Dendritic cell treated with granulocyte-macrophage colony-stimulating factor and Interleukin-4, amounts not matched to agents 40 ng/mL and 50 ng/mL, for 4 days (primary cell): ENCODE results near the gene C14orf132.

Source experiments
- H3K27ac Mint-ChIP-seq: one replicate; pipeline ENCODE4 v1.8.0; 2022; ENCODE audit warnings: mild to moderate bottlenecking, mixed read lengths
- H3K27me3 Mint-ChIP-seq: one replicate; pipeline ENCODE4 v1.8.0; 2022; ENCODE audit warnings: mild to moderate bottlenecking, mixed read lengths
- H3K36me3 Mint-ChIP-seq: one replicate; pipeline ENCODE4 v1.8.0; 2022; ENCODE audit warnings: low read depth, mixed read lengths
- H3K4me1 Mint-ChIP-seq: one replicate; pipeline ENCODE4 v1.8.0; 2022; ENCODE audit warnings: low read depth, mixed read lengths
- H3K4me3 Mint-ChIP-seq: one replicate; pipeline ENCODE4 v1.8.0; 2022; ENCODE audit warnings: mild to moderate bottlenecking, moderate library complexity, mixed read lengths
- H3K9me3 Mint-ChIP-seq: one replicate; pipeline ENCODE4 v1.8.0; 2022; ENCODE audit warnings: mixed read lengths
- intact Hi-C: fragments of 100-400 bp; cut with micrococcal nuclease; formaldehyde crosslinking; loops from one replicate; pipeline ENCODE4 v1.15.0; 2022

The C14orf132 gene

DNA sequence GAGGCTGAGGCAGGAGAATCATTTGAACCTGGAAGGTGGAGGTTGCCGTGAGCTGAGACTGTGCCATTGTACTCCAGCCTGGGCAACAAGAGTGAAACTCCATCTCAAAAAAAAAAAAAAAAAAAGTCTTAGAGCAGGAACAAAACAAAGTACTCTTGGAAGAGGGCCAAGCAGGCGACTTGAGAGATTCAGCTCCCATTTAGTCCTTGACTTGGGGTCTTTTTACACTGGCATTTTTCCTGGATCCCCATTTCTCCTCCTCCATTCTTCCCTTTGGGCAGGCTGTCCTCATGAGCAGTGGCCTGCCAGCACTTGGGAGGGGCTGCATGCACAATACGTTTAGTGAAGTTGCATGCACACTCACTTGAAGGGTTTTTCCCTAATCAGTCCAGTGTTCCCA is 72.9 kb downstream of the C14orf132 start:
- no peaks in the 10 kb centered on the region for H3K36me3 Mint-ChIP-seq
- H3K27ac Mint-ChIP-seq = no peak overlapping the region
- intact Hi-C loops = no loop called here
- no peaks in the 10 kb centered on the region for H3K4me1 Mint-ChIP-seq
- peaks cover 1% of the 10 kb centered on the region for H3K27me3 Mint-ChIP-seq
- peaks cover 9% of the 10 kb centered on the region for H3K9me3 Mint-ChIP-seq
- no peak overlapping the region for H3K4me3 Mint-ChIP-seq

GRCh38 chr14:96114002-96114401 is 74.8 kb downstream of the C14orf132 start:
- no peaks in the 10 kb centered on the region for H3K4me1 Mint-ChIP-seq
- H3K27me3 Mint-ChIP-seq = peaks cover 1% of the 10 kb centered on the region
- H3K27ac Mint-ChIP-seq = no peak overlapping the region
- H3K9me3 Mint-ChIP-seq = peaks cover 9% of the 10 kb centered on the region
- no peak overlapping the region for H3K4me3 Mint-ChIP-seq
- H3K36me3 Mint-ChIP-seq = no peaks in the 10 kb centered on the region
- intact Hi-C loops = no loop called here

- intact Hi-C loops = no loop called here
- Mint-ChIP-seq H3K9me3 (peaks cover 9% of the 10 kb centered on the region), H3K27ac (no peak overlapping the region), H3K4me1 (no peaks in the 10 kb centered on the region), H3K36me3 (no peaks in the 10 kb centered on the region), H3K27me3 (peaks cover 1% of the 10 kb centered on the region), H3K4me3 (no peak overlapping the region)
Observed at GRCh38 chr14:96117101-96117897, 78.1 kb downstream of the C14orf132 start.

DNA sequence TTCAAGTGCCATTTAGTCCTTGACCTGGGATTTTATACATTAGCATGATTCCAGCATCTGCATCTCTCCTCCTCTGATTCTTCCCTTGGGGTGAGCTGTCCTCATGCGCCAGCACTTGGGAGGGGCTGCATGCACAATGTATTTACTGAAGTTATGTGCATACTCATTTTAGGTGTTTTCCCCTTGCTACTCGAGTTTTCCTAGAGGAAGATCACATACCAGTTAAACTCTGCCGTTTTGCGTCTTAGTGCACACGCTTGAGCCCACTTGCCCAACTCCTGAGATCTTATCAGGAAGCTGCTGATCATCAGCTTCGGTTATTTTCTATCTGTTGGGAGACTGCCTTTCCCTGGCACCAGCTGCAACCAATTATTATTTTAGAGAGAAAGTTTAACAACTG is 78.8 kb downstream of the C14orf132 start:
- Mint-ChIP-seq H3K9me3 (peaks cover 9% of the 10 kb centered on the region), H3K4me1 (no peaks in the 10 kb centered on the region), H3K36me3 (no peaks in the 10 kb centered on the region), H3K27me3 (peaks cover 1% of the 10 kb centered on the region), H3K4me3 (no peak overlapping the region), H3K27ac (no peak overlapping the region)
- intact Hi-C loops = no loop called here

- no peak overlapping the region for H3K27ac Mint-ChIP-seq
- H3K36me3 Mint-ChIP-seq = no peaks in the 10 kb centered on the region
- intact Hi-C loops = no loop called here
- H3K27me3 Mint-ChIP-seq = peaks cover 1% of the 10 kb centered on the region
- no peaks in the 10 kb centered on the region for H3K4me1 Mint-ChIP-seq
- peaks cover 9% of the 10 kb centered on the region for H3K9me3 Mint-ChIP-seq
- no peak overlapping the region for H3K4me3 Mint-ChIP-seq
Observed at GRCh38 chr14:96118391-96118790, 79.2 kb downstream of the C14orf132 start.

DNA sequence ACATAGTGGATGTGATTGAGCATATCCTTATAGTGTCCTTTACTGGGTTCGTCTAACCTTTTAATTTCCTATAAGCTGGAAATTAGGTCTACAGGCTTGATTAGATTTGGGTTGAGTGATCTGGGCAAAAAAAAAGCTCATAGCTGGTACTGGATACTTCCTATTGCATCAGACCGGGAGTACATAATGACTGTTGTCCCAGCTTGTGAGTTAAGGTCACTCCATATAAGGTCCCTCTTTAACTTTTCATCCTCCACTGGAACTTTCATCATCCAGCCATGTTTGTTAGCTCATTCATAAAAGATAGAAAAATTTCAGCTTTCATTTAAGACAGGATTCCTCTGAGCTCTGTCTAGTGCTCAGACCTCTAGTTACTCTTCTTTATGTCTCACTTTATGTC is 80.8 kb downstream of the C14orf132 start:
- Mint-ChIP-seq H3K4me3 (no peak overlapping the region), H3K27me3 (no peaks in the 10 kb centered on the region), H3K36me3 (no peaks in the 10 kb centered on the region), H3K9me3 (no peaks in the 10 kb centered on the region), H3K27ac (no peak overlapping the region), H3K4me1 (no peaks in the 10 kb centered on the region)
- intact Hi-C loops = no loop called here

GRCh38 chr14:96120392-96120791 is 81.2 kb downstream of the C14orf132 start:
- Mint-ChIP-seq H3K27ac (no peak overlapping the region), H3K27me3 (no peaks in the 10 kb centered on the region), H3K4me3 (no peak overlapping the region), H3K36me3 (no peaks in the 10 kb centered on the region), H3K4me1 (no peaks in the 10 kb centered on the region), H3K9me3 (no peaks in the 10 kb centered on the region)
- intact Hi-C loops = no loop called here

- no peaks in the 10 kb centered on the region for H3K4me1 Mint-ChIP-seq
- H3K27me3 Mint-ChIP-seq = no peaks in the 10 kb centered on the region
- no peaks in the 10 kb centered on the region for H3K36me3 Mint-ChIP-seq
- intact Hi-C loops = no loop called here
- H3K27ac Mint-ChIP-seq = no peak overlapping the region
- no peak overlapping the region for H3K4me3 Mint-ChIP-seq
- no peaks in the 10 kb centered on the region for H3K9me3 Mint-ChIP-seq
Observed at GRCh38 chr14:96120941-96121340, 81.8 kb downstream of the C14orf132 start.

- Mint-ChIP-seq H3K9me3 (no peaks in the 10 kb centered on the region), H3K4me3 (no peak overlapping the region), H3K36me3 (no peaks in the 10 kb centered on the region), H3K27ac (no peak overlapping the region), H3K27me3 (no peaks in the 10 kb centered on the region), H3K4me1 (no peaks in the 10 kb centered on the region)
- intact Hi-C loops = no loop called here
Observed at GRCh38 chr14:96121660-96122395, 82.7 kb downstream of the C14orf132 start.

- H3K9me3 Mint-ChIP-seq = no peaks in the 10 kb centered on the region
- no peaks in the 10 kb centered on the region for H3K36me3 Mint-ChIP-seq
- H3K27ac Mint-ChIP-seq = no peak overlapping the region
- H3K27me3 Mint-ChIP-seq = no peaks in the 10 kb centered on the region
- intact Hi-C loops = no loop called here
- H3K4me3 Mint-ChIP-seq = no peak overlapping the region
- H3K4me1 Mint-ChIP-seq = no peaks in the 10 kb centered on the region
Observed at GRCh38 chr14:96122496-96122895, 83.3 kb downstream of the C14orf132 start.

DNA sequence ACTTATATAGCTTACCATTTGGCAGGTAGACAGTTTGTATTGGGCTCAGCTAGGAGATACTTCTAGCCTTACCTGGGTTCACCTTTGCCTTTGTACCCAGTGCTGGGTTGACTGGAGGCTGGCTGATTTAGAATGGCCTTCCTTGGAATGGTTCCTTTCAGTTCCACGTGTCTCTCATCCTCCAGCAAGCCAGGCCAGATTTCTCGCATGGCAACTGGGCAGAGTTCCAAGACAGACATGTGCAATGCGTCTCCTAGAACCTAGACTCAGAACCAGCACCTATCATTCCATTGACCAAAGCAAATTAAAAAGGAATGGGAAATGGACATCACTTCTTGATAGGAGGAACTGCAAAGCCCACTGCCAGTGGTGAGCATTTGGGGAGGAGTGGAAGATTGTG is 86.4 kb downstream of the C14orf132 start:
- H3K36me3 Mint-ChIP-seq = no peaks in the 10 kb centered on the region
- H3K27me3 Mint-ChIP-seq = no peaks in the 10 kb centered on the region
- no peaks in the 10 kb centered on the region for H3K9me3 Mint-ChIP-seq
- intact Hi-C loops = no loop called here
- no peak overlapping the region for H3K4me3 Mint-ChIP-seq
- H3K4me1 Mint-ChIP-seq = no peaks in the 10 kb centered on the region
- H3K27ac Mint-ChIP-seq = no peak overlapping the region

GRCh38 chr14:96126339-96126782 is 87.2 kb downstream of the C14orf132 start:
- H3K9me3 Mint-ChIP-seq = no peaks in the 10 kb centered on the region
- H3K27ac Mint-ChIP-seq = no peak overlapping the region
- no peaks in the 10 kb centered on the region for H3K27me3 Mint-ChIP-seq
- H3K4me3 Mint-ChIP-seq = no peak overlapping the region
- intact Hi-C loops = no loop called here
- H3K36me3 Mint-ChIP-seq = no peaks in the 10 kb centered on the region
- no peaks in the 10 kb centered on the region for H3K4me1 Mint-ChIP-seq

- Mint-ChIP-seq H3K4me3 (no peak overlapping the region), H3K9me3 (no peaks in the 10 kb centered on the region), H3K4me1 (no peaks in the 10 kb centered on the region), H3K27me3 (no peaks in the 10 kb centered on the region), H3K36me3 (no peaks in the 10 kb centered on the region), H3K27ac (no peak overlapping the region)
- intact Hi-C loops = no loop called here
Observed at GRCh38 chr14:96126783-96127271, 87.7 kb downstream of the C14orf132 start.

DNA sequence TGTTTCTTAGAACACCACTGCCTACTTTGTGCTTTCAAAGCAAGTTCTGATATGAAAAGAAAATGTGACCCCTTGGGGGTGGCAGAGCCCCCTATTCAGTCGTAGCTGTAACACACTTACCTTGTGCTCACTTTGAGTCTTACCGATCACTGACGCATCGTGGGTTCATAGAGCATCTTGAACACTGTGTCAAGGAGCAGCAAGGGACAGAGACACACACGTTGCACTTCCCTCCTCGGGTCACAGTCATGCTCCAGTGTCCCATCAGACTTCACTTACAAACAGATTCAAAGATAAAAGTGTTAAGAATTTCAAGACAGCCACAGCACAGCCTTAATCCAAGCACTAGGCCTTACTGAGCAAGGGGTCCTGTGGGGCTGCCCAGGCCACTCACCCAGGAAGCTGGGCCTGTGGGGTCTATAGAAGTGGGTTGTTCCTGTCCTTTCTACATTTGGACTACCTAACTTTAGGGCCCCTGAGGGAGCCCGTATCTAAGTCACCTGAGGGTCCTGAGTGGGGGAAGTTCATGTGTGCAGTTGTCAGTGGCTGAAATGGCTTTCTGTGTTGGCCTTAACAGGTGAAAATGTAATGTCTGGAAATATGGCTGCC is 90.1 kb downstream of the C14orf132 start:
- H3K27ac Mint-ChIP-seq = no peak overlapping the region
- no peaks in the 10 kb centered on the region for H3K4me1 Mint-ChIP-seq
- H3K27me3 Mint-ChIP-seq = no peaks in the 10 kb centered on the region
- H3K4me3 Mint-ChIP-seq = no peak overlapping the region
- no peaks in the 10 kb centered on the region for H3K36me3 Mint-ChIP-seq
- intact Hi-C loops = no loop called here
- no peaks in the 10 kb centered on the region for H3K9me3 Mint-ChIP-seq
